Neural cell (in vitro differentiated cells): ENCODE measurements around the gene FPR1. TPM values are rescaled to one million over a fixed set of nuclear protein-coding genes. Genes with fewer than 3 reads are reported as not detected.

ENCODE experiments used
- H2AFZ ChIP-seq: fragments of 200-600, 300-800 bp; sonication (generic), shearing (Covaris generic); 2 replicates; pipeline ENCODE4 v1.6.0; 2014; ENCODE audit warnings: low read depth, mild to moderate bottlenecking, antibody characterized with exemption, low read length, moderate library complexity
- H3F3A ChIP-seq: fragments of 200-600 bp; shearing (Covaris generic); 2 replicates; pipeline ENCODE4 v1.6.1; 2016; ENCODE audit warnings: mild to moderate bottlenecking, moderate library complexity, mixed read lengths, antibody characterized with exemption, low read length; ENCODE audit not compliant: insufficient read depth, poor library complexity, severe bottlenecking
- H3K27ac ChIP-seq: fragments of 200-600, 300-800 bp; sonication (generic), shearing (Covaris generic); 2 replicates; pipeline ENCODE4 v1.5.1; 2014; ENCODE audit warnings: mild to moderate bottlenecking, low read length, moderate library complexity
- H3K27me3 ChIP-seq: fragments of 300-800, 200-600 bp; sonication (generic), shearing (Covaris generic); 2 replicates; pipeline ENCODE4 v1.6.0; 2014; ENCODE audit warnings: mild to moderate bottlenecking, low read depth, low read length, moderate library complexity; ENCODE audit not compliant: insufficient read depth
- H3K36me3 ChIP-seq: fragments of 300-800, 200-600 bp; sonication (generic), shearing (Covaris generic); 2 replicates; pipeline ENCODE4 v1.5.1; 2014; ENCODE audit warnings: mild to moderate bottlenecking, antibody characterized with exemption, low read length, moderate library complexity; ENCODE audit not compliant: insufficient read depth
- H3K4me2 ChIP-seq: fragments of 300-800, 200-600 bp; sonication (generic), shearing (Covaris generic); 2 replicates; pipeline ENCODE4 v1.6.0; 2014; ENCODE audit warnings: mild to moderate bottlenecking, low read length
- H3K4me3 ChIP-seq: fragments of 300-800, 200-600 bp; sonication (generic), shearing (Covaris generic); 2 replicates; pipeline ENCODE4 v1.5.1; 2014; ENCODE audit warnings: mild to moderate bottlenecking, low read length, moderate library complexity
- H3K79me2 ChIP-seq: fragments of 200-600 bp; shearing (Covaris generic); replicated peaks from 2 replicates; pipeline ENCODE4 v1.6.0; 2014; ENCODE audit warnings: mild to moderate bottlenecking, low read length, moderate library complexity; ENCODE audit not compliant: insufficient read depth
- H3K9ac ChIP-seq: fragments of 300-800, 200-600 bp; sonication (generic), shearing (Covaris generic); 2 replicates; pipeline ENCODE4 v1.6.1; 2016; ENCODE audit warnings: mild to moderate bottlenecking, low read length, mixed read lengths
- H3K9me2 ChIP-seq: fragments of 200-600 bp; shearing (Covaris generic); 2 replicates; pipeline ENCODE4 v1.6.1; 2016; ENCODE audit warnings: mild to moderate bottlenecking, low read length, mixed read lengths; ENCODE audit not compliant: insufficient read depth
- H3K9me3 ChIP-seq: fragments of 200-600, 300-800 bp; sonication (generic), shearing (Covaris generic); 2 replicates; pipeline ENCODE4 v1.6.1; 2016; ENCODE audit warnings: mild to moderate bottlenecking, mixed run types, low read length, moderate library complexity, mixed read lengths
- H4K20me1 ChIP-seq: fragments of 200-600 bp; shearing (Covaris generic); 2 replicates; pipeline ENCODE4 v1.6.1; 2016; ENCODE audit warnings: mild to moderate bottlenecking, mixed run types; ENCODE audit not compliant: insufficient read depth
- EP300 ChIP-seq: fragments of 450-650 bp; conservative IDR thresholded peaks from 2 replicates; pipeline ENCODE4 v1.6.1; 2014; ENCODE audit warnings: antibody characterized with exemption, mild to moderate bottlenecking, moderate library complexity; ENCODE audit not compliant: poor library complexity, severe bottlenecking
- EZH2 ChIP-seq: fragments of 200-600, 300-800 bp; shearing (Covaris generic), sonication (generic); IDR thresholded peaks from 2 replicates; pipeline ENCODE4 v1.6.1; 2014; ENCODE audit warnings: antibody characterized with exemption, low read length, borderline replicate concordance, mild to moderate bottlenecking; ENCODE audit not compliant: insufficient read depth, poor library complexity, severe bottlenecking
- MXI1 ChIP-seq: fragments of 450-650 bp; conservative IDR thresholded peaks from 2 replicates; pipeline ENCODE4 v1.6.1; 2014; ENCODE audit warnings: antibody characterized with exemption, mild to moderate bottlenecking; ENCODE audit not compliant: poor library complexity, severe bottlenecking
- POLR2AphosphoS5 ChIP-seq: IDR thresholded peaks from 2 replicates; pipeline ENCODE4 v1.6.1; 2012
- RAD21 ChIP-seq: fragments of 450-650 bp; conservative IDR thresholded peaks from 2 replicates; pipeline ENCODE4 v1.6.1; 2014; ENCODE audit warnings: antibody characterized with exemption, mild to moderate bottlenecking, moderate library complexity
- SMC3 ChIP-seq: fragments of 450-650 bp; conservative IDR thresholded peaks from 2 replicates; pipeline ENCODE4 v1.6.1; 2014; ENCODE audit warnings: antibody characterized with exemption, mild to moderate bottlenecking, moderate library complexity; ENCODE audit not compliant: poor library complexity
- TAF1 ChIP-seq: IDR thresholded peaks from 2 replicates; pipeline ENCODE4 v1.6.1; 2012; ENCODE audit warnings: low read depth
- polyA plus RNA-seq: library from polyadenylated mRNA; depleted of rRNA; stranded (reverse); fragments of >200 nt; gene quantifications from 2 replicates; pipeline ENCODE4 v1.2.3, GENCODE V29; 2014
- TF ChIP-seq, protein P1 (sequence below): IDR thresholded peaks from 2 replicates; pipeline ENCODE4 v1.6.1; 2012; ENCODE audit warnings: borderline replicate concordance
- TF ChIP-seq, protein P2 (sequence below): fragments of 450-650 bp; IDR thresholded peaks from 2 replicates; pipeline ENCODE4 v1.5.1; 2014; ENCODE audit warnings: antibody characterized with exemption, mild to moderate bottlenecking, moderate library complexity; ENCODE audit not compliant: poor library complexity, severe bottlenecking

The FPR1 gene
- polyA plus RNA-seq, 1 donor from 2014 or later, result not detected

- H4K20me1 ChIP-seq, result no peaks in the 10 kb centered on the region
- H3K79me2 ChIP-seq, result no peaks in the 10 kb centered on the region
- TF ChIP-seq TAF1 (no peak), MXI1 (no peak), SMC3 (no peak), EZH2 (no peak), POLR2AphosphoS5 (no peak), RAD21 (no peak), EP300 (no peak)
- TF ChIP-seq, protein P1, sequence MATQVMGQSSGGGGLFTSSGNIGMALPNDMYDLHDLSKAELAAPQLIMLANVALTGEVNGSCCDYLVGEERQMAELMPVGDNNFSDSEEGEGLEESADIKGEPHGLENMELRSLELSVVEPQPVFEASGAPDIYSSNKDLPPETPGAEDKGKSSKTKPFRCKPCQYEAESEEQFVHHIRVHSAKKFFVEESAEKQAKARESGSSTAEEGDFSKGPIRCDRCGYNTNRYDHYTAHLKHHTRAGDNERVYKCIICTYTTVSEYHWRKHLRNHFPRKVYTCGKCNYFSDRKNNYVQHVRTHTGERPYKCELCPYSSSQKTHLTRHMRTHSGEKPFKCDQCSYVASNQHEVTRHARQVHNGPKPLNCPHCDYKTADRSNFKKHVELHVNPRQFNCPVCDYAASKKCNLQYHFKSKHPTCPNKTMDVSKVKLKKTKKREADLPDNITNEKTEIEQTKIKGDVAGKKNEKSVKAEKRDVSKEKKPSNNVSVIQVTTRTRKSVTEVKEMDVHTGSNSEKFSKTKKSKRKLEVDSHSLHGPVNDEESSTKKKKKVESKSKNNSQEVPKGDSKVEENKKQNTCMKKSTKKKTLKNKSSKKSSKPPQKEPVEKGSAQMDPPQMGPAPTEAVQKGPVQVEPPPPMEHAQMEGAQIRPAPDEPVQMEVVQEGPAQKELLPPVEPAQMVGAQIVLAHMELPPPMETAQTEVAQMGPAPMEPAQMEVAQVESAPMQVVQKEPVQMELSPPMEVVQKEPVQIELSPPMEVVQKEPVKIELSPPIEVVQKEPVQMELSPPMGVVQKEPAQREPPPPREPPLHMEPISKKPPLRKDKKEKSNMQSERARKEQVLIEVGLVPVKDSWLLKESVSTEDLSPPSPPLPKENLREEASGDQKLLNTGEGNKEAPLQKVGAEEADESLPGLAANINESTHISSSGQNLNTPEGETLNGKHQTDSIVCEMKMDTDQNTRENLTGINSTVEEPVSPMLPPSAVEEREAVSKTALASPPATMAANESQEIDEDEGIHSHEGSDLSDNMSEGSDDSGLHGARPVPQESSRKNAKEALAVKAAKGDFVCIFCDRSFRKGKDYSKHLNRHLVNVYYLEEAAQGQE, result no peak
- TF ChIP-seq, protein P2, sequence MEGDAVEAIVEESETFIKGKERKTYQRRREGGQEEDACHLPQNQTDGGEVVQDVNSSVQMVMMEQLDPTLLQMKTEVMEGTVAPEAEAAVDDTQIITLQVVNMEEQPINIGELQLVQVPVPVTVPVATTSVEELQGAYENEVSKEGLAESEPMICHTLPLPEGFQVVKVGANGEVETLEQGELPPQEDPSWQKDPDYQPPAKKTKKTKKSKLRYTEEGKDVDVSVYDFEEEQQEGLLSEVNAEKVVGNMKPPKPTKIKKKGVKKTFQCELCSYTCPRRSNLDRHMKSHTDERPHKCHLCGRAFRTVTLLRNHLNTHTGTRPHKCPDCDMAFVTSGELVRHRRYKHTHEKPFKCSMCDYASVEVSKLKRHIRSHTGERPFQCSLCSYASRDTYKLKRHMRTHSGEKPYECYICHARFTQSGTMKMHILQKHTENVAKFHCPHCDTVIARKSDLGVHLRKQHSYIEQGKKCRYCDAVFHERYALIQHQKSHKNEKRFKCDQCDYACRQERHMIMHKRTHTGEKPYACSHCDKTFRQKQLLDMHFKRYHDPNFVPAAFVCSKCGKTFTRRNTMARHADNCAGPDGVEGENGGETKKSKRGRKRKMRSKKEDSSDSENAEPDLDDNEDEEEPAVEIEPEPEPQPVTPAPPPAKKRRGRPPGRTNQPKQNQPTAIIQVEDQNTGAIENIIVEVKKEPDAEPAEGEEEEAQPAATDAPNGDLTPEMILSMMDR, result no peak
- H3K9me3 ChIP-seq, result no peaks in the 10 kb centered on the region
- H3K4me3 ChIP-seq, result no peak overlapping the region
- H3K27ac ChIP-seq, result no peak overlapping the region
- no peak overlapping the region for H3K4me2 ChIP-seq
- H3K9ac ChIP-seq, result no peak overlapping the region
- peaks cover 34% of the 10 kb centered on the region for H3K27me3 ChIP-seq
- no peaks in the 10 kb centered on the region for H3K9me2 ChIP-seq
- no peaks in the 10 kb centered on the region for H3K36me3 ChIP-seq
- H3F3A ChIP-seq, result no peaks in the 10 kb centered on the region
- no peak overlapping the region for H2AFZ ChIP-seq
Observed at GRCh38 chr19:51714848-51715247, 36.8 kb downstream of the FPR1 start.

DNA sequence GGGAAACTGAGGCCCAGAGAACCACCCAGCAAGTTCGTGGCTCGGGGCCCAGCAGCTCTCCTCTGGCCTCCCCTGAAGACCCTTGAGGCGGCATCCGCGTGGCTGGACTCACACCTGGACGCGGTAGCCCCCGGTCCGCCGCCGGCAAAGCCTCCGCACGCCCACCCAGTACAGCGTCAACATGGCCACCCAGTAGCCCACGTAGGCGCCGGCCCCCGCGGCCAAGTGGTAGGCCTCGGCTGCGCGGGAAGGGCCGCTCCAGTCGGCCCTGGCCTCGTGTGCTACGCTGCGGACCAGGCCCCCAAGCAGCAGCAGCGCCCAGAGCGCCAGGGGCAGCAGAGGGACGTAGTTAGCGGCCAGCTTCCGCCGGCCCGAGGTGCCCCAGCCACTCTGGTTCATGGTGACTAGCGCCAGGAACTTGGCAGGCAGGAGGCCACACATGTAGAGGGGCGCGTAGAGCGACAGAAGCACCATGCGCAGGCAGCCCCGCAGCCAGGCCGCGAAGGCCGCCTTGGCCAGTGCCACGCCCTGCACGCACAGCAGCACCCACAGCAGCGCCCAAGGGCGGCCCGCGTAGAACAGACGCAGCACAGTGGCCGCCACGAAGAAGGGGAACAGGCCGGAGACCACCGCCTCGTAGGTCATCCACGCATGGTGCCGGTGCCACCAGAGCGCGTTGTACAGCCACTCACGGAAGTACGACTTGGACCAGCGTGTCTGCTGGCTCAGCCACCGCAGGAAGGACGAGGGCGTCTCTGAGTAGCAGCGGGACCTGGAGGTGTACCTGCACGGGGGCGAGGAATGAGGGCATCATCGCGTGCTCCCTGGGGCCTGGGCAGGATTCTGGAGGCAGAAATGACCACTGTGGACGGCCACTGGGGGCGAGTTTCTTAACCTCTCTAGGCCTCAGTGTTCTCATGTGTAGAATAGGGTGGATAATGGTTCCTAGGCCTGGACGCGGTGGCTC is 38.1 kb downstream of the FPR1 start:
- Histone ChIP-seq H3K9ac (no peak overlapping the region), H3K79me2 (no peaks in the 10 kb centered on the region), H3K9me2 (no peaks in the 10 kb centered on the region), H3K4me3 (no peak overlapping the region), H3K4me2 (no peak overlapping the region), H2AFZ (no peak overlapping the region), H3K27ac (no peak overlapping the region), H3K36me3 (no peaks in the 10 kb centered on the region), H4K20me1 (no peaks in the 10 kb centered on the region), H3K9me3 (no peaks in the 10 kb centered on the region), H3F3A (no peaks in the 10 kb centered on the region), H3K27me3 (peaks cover 22% of the 10 kb centered on the region)
- TF ChIP-seq RAD21, result no peak
- TF ChIP-seq, protein P2, result no peak
- TF ChIP-seq EP300, result no peak
- TF ChIP-seq POLR2AphosphoS5, result no peak
- TF ChIP-seq EZH2, result no peak
- no peak for TF ChIP-seq TAF1
- no peak for TF ChIP-seq SMC3
- no peak for TF ChIP-seq MXI1
- TF ChIP-seq, protein P1, result no peak
